HepG2 (cell line): Measurements from ENCODE around the gene NOL4L.

ENCODE experiments used
- ATF3 ChIP-seq: sonication (generic); formaldehyde crosslinking; IDR thresholded peaks from 2 replicates; pipeline ENCODE4 v1.4.0; 2020; ENCODE audit warnings: missing genetic modification reagents
- GABPA ChIP-seq, 2 experiments: IDR thresholded peaks; 2 replicates each; pipeline ENCODE4 v1.6.1; 2011 to 2016; ENCODE audit warnings: low read depth in 2 of 2, low read length in 1 of 2, missing biosample characterization in 1 of 2, missing genetic modification characterization in 1 of 2
- SMC3 ChIP-seq: IDR thresholded peaks from 2 replicates; pipeline ENCODE4 v1.6.1; 2011; ENCODE audit warnings: low read length, improper control_type of control experiment
- TBL1XR1 ChIP-seq: fragments of 150-350 bp; IDR thresholded peaks from 2 replicates; pipeline ENCODE4 v1.6.1; 2014; ENCODE audit warnings: borderline replicate concordance, low read length; ENCODE audit not compliant: partially characterized antibody
- TP53 ChIP-seq: sonication (generic); formaldehyde crosslinking; conservative IDR thresholded peaks from 2 replicates; pipeline ENCODE4 v1.4.0; 2020; ENCODE audit warnings: missing genetic modification reagents
- ZNF225 ChIP-seq: sonication (generic); formaldehyde crosslinking; IDR thresholded peaks from 2 replicates; pipeline ENCODE4 v1.4.0; 2020; ENCODE audit warnings: mild to moderate bottlenecking, missing genetic modification reagents
- ZNF589 ChIP-seq: sonication (generic); formaldehyde crosslinking; conservative IDR thresholded peaks from 2 replicates; pipeline ENCODE4 v1.8.0; 2022; ENCODE audit warnings: mild to moderate bottlenecking, moderate library complexity, missing genetic modification reagents
- ZNF670 ChIP-seq: sonication (generic); formaldehyde crosslinking; IDR thresholded peaks from 2 replicates; pipeline ENCODE4 v1.8.0; 2022; ENCODE audit warnings: mild to moderate bottlenecking, missing genetic modification reagents, borderline replicate concordance

GRCh38 chr20:32606790-32607189 lies 21.7 kb upstream of the NOL4L start:
- TF ChIP-seq TP53, result no peak
- no peak for TF ChIP-seq ZNF670 (CRISPR knock-in tag)
- TF ChIP-seq TBL1XR1, result no peak
- TF ChIP-seq ATF3 (CRISPR knock-in tag), result no peak
- no peak for TF ChIP-seq SMC3
- no peak for TF ChIP-seq ZNF225 (CRISPR knock-in tag)
- TF ChIP-seq ZNF589, result no peak
- no peak for TF ChIP-seq GABPA (IDR thresholded peaks at IDR 0.05; ENCODE audit: low read depth, low read length)
- TF ChIP-seq GABPA (CRISPR knock-in tag; IDR thresholded peaks at IDR 0.05; ENCODE audit: low read depth), result no peak
